Peyer's patch (tissue), 4 donors: ENCODE data around the gene RGPD3. TPM values are rescaled to one million over a fixed set of nuclear protein-coding genes. Genes with fewer than 3 reads are reported as not detected.

Experiments used
- DNase-seq, 3 donors: peaks; one replicate each; pipeline ENCODE4 v3.0.0-alpha.2; 2017 to 2019
- H3K27ac ChIP-seq, 4 donors: fragments of 200-600 bp; sonication (generic); one replicate each; pipeline ENCODE4 v1.5.1; 2016 to 2019
- H3K27me3 ChIP-seq, 2 donors: fragments of 200-600 bp; sonication (generic); one replicate each; pipeline ENCODE4 v1.5.1; 2019
- H3K36me3 ChIP-seq, 3 donors: fragments of 200-600 bp; sonication (generic); one replicate each; pipeline ENCODE4 v1.5.1; 2016 to 2019
- H3K4me1 ChIP-seq, 4 donors: fragments of 200-600 bp; sonication (generic); one replicate each; pipeline ENCODE4 v1.5.1; 2016 to 2019
- H3K4me3 ChIP-seq, 4 donors: fragments of 200-600 bp; sonication (generic); 1 replicate in 3 of 4; 2 replicates in 1 of 4; pipeline ENCODE4 v1.5.1; 2016 to 2019; ENCODE audit warnings: mild to moderate bottlenecking in 1 of 4
- H3K9me3 ChIP-seq, 4 donors: fragments of 200-600 bp; sonication (generic); one replicate each; pipeline ENCODE4 v1.5.1; 2016 to 2019; ENCODE audit warnings: mild to moderate bottlenecking in 1 of 4
- POLR2A ChIP-seq, 2 donors: fragments of 450-650 bp; IDR thresholded peaks; one replicate each; pipeline ENCODE4 v1.5.1; 2017; ENCODE audit warnings: antibody characterized with exemption in 2 of 2, mild to moderate bottlenecking in 2 of 2, moderate library complexity in 2 of 2
- total RNA-seq, 4 donors: library from RNA; depleted of rRNA; stranded (reverse); fragments of >200 nt; gene quantifications; one replicate each; pipeline ENCODE4 v1.1.0, GENCODE V29; 2016
- TF ChIP-seq, protein P1 (sequence below), 6 experiments: fragments of 450-650 bp in 4 of 6; fragments of 200-600 bp in 2 of 6; sonication (generic) in 1 of 6; IDR thresholded peaks; one replicate each; pipeline ENCODE4 v1.5.1; 2017 to 2019; ENCODE audit warnings: antibody characterized with exemption in 6 of 6, mild to moderate bottlenecking in 3 of 6, moderate library complexity in 1 of 6

Gene RGPD3
- total RNA-seq, 4 donors from 2014 or later: 0.67 to 0.83 TPM; not detected in 2

DNA sequence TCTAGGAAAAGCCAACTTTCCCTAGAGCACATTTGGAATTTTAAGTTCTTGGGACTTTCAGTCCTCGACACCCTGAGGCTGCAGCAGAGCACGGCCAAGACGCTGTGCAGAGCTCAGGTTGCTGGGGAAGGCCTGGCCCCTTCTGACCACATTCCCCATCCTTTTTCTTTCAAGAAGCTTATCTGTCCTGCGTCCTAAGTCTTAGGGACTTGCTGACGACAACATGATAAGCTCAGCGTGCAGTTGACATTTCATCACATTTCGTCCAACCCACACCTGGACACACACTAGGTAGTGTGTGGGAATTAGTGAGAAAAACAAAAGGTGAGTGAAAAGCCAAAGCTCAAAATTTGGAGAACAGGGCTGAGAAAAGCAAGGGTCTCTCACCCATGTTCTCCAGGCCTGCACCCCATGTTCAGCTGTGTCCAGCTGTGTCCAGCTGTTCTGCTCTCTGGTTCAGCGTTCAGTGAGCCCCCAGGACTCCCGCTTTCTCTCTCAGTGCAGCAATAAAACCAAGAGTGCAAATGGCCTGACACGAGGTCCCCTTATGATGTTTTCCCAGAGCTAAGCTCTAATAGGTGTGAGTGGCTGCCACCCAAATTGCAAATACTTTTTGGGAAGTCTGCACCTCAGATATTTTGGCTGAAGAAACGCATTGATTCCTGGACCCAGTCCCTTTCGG lies 101.9 kb downstream of the RGPD3 start:
- TF ChIP-seq, protein P1, sequence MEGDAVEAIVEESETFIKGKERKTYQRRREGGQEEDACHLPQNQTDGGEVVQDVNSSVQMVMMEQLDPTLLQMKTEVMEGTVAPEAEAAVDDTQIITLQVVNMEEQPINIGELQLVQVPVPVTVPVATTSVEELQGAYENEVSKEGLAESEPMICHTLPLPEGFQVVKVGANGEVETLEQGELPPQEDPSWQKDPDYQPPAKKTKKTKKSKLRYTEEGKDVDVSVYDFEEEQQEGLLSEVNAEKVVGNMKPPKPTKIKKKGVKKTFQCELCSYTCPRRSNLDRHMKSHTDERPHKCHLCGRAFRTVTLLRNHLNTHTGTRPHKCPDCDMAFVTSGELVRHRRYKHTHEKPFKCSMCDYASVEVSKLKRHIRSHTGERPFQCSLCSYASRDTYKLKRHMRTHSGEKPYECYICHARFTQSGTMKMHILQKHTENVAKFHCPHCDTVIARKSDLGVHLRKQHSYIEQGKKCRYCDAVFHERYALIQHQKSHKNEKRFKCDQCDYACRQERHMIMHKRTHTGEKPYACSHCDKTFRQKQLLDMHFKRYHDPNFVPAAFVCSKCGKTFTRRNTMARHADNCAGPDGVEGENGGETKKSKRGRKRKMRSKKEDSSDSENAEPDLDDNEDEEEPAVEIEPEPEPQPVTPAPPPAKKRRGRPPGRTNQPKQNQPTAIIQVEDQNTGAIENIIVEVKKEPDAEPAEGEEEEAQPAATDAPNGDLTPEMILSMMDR (IDR thresholded peaks at IDR 0.05): no peak
- no peak for TF ChIP-seq POLR2A (IDR thresholded peaks at IDR 0.05)
- Histone ChIP-seq H3K4me3 (no peak overlapping the region), H3K4me1 (no peaks in the 10 kb centered on the region), H3K27me3 (no peaks in the 10 kb centered on the region), H3K9me3 (no peaks in the 10 kb centered on the region), H3K36me3 (no peaks in the 10 kb centered on the region), H3K27ac (no peak overlapping the region)
- DNase-seq: no peak

DNA sequence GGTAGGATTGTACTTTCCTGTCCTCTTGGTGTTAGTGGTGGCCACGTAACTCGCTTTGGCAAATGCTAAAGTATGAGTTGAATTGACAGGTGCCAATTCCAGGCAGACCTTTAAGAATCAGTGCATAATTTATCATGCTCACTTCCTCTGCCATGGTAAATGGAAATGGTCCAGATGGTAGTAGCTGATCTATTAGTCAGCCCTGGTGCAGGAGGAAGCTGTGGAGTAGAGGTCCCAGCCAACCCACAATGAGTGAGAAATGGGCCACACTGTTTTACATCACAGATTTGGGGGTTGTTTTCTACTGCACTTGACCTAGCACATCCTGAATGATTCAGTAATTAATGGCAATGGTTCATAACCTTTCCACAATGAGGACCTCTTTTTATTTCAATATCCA lies 104.4 kb downstream of the RGPD3 start:
- Histone ChIP-seq H3K27ac (no peak overlapping the region), H3K4me1 (no peaks in the 10 kb centered on the region), H3K4me3 (no peak overlapping the region), H3K9me3 (no peaks in the 10 kb centered on the region), H3K27me3 (no peaks in the 10 kb centered on the region), H3K36me3 (no peaks in the 10 kb centered on the region)
- no peak for DNase-seq
- TF ChIP-seq, protein P1 (IDR thresholded peaks at IDR 0.05): no peak
- no peak for TF ChIP-seq POLR2A (IDR thresholded peaks at IDR 0.05)

DNA sequence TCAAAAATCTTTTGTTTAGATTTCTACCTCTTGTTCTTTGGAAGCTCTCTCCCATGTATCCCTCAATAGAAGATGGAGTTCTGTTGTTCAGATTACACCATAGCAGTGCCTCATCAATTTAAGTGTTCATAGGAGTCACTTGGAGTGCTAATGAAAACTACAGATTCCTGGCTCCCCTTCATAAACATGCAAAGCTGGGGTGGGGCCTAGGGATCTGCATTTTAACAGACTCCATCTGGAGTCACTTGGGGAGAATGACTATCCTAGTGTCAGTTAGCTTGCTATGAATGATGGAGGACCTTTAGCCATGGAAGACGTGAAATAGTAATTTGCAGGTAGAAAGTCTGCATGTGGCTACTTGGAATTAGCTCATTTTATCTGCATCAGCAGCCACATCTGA lies 105.4 kb downstream of the RGPD3 start:
- Histone ChIP-seq H3K4me3 (no peak overlapping the region), H3K9me3 (no peaks in the 10 kb centered on the region), H3K4me1 (no peaks in the 10 kb centered on the region), H3K27ac (no peak overlapping the region), H3K36me3 (no peaks in the 10 kb centered on the region), H3K27me3 (no peaks in the 10 kb centered on the region)
- TF ChIP-seq, protein P1 (IDR thresholded peaks at IDR 0.05): no peak
- no peak for TF ChIP-seq POLR2A (IDR thresholded peaks at IDR 0.05)
- DNase-seq: no peak

DNA sequence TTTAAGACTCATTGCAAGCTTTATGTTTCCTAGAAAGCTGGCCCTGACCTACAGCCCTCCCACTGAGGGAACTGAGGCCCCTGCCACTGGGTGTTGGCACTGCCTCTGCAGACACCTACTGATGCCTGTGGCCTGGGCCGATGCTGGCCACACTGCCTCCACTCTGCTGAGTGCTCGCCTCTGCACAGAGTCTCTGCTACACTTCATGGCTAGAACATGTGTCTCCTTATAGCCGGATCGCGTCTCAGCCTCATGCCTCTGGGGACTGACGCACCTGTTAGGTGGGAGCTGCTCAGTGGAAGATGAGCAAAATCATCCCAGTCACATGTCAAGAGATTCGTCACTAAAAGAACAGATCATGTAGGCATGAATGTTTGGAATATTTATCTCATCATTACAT lies 108.7 kb downstream of the RGPD3 start:
- no peaks in the 10 kb centered on the region for H3K36me3 ChIP-seq
- peaks cover 0 to 7% (median 0%) of the 10 kb centered on the region in 4 donors for H3K4me1 ChIP-seq
- DNase-seq: no peak
- no peak overlapping the region for H3K27ac ChIP-seq
- no peak overlapping the region for H3K4me3 ChIP-seq
- TF ChIP-seq, protein P1 (IDR thresholded peaks at IDR 0.05): no peak
- no peak for TF ChIP-seq POLR2A (IDR thresholded peaks at IDR 0.05)
- H3K27me3 ChIP-seq: no peaks in the 10 kb centered on the region
- H3K9me3 ChIP-seq: no peaks in the 10 kb centered on the region

DNA sequence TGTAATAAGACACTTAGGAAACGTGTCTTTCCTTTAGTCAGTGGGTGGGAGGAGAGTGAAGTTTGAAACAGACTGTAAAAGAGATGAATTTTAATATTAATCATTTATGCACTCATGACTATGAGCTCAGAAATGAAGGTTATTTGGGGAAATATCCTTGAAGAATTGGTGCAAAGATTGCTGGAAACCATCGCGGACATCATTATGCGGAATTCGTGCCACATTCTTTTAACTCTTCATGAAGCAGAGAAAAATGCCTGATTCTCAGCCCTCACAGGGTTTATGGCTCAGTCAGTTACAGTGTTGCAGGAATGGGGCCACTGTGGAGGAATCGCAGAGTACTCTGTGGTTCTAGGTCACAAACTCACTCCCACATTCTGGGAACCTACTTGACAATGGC lies 109.7 kb downstream of the RGPD3 start:
- no peak for TF ChIP-seq POLR2A (IDR thresholded peaks at IDR 0.05)
- TF ChIP-seq, protein P1 (IDR thresholded peaks at IDR 0.05): no peak
- peaks cover 0 to 7% (median 0%) of the 10 kb centered on the region in 4 donors for H3K4me1 ChIP-seq
- H3K36me3 ChIP-seq: no peaks in the 10 kb centered on the region
- DNase-seq: no peak
- no peaks in the 10 kb centered on the region for H3K27me3 ChIP-seq
- no peak overlapping the region for H3K4me3 ChIP-seq
- H3K9me3 ChIP-seq: no peaks in the 10 kb centered on the region
- H3K27ac ChIP-seq: no peak overlapping the region
